Stimulated activated CD8-positive, alpha-beta memory T cell treated with anti-CD3 and anti-CD28 coated beads, Interleukin-15, amount 100 ng/mL, for 1 hour (primary cell): ENCODE measurements around the gene CLEC12A.

ENCODE experiments used
- DNase-seq: peaks from one replicate; pipeline ENCODE4 v3.0.0-alpha.2; 2020; ENCODE audit warnings: low read depth

CLEC12A gene

DNA sequence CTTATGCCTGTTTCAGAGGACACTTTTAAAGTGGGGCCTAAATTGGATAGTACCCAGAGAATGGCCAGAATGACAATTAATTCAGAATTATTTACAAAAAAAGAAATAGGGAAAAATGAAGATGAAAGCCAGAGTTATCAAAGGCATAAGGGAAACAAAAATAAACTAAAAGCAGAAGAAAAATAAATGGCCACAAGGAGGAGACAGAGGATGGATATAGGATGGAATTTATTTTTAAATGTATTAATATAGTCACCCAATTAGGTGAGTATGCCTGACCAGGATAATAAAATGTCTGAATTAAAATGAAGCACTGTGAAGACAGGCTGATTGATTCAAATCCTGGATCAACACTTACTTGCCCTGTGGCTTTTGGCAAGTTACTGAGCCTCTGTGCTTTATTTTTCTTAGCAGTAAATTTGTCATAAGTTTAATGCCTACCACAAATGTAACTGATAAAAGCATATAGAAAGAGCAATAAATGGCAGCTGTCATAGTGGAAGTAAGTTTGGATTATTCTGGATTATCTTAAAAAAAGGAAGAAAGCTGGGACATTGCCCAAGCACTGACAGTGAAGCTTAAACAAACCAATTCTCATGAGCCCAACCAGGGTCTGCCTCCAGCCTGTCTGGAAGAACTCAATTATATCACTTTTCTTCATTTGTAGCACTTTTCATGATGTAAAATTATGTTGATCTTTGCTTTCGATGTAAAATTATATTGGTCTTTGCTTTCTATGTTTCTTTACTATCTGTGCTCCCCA is 62.8 kb downstream of the CLEC12A start:
- no peak for DNase-seq
